GM10266 (cell line): ENCODE data around the gene SLC6A15.
A peak's percentile ranks its signal among the peaks of the same experiment; 100 is the strongest.

Experiments used
- DNase-seq: peaks from one replicate; pipeline ENCODE4 v3.0.0; 2012; ENCODE audit errors: extremely low spot score
- TF ChIP-seq, protein P1 (sequence below): IDR thresholded peaks from 2 replicates; pipeline ENCODE4 v1.5.1; 2012; ENCODE audit warnings: mild to moderate bottlenecking, low read depth; ENCODE audit not compliant: control insufficient read depth, insufficient read depth; ENCODE audit errors: missing control alignments

Gene SLC6A15

DNA sequence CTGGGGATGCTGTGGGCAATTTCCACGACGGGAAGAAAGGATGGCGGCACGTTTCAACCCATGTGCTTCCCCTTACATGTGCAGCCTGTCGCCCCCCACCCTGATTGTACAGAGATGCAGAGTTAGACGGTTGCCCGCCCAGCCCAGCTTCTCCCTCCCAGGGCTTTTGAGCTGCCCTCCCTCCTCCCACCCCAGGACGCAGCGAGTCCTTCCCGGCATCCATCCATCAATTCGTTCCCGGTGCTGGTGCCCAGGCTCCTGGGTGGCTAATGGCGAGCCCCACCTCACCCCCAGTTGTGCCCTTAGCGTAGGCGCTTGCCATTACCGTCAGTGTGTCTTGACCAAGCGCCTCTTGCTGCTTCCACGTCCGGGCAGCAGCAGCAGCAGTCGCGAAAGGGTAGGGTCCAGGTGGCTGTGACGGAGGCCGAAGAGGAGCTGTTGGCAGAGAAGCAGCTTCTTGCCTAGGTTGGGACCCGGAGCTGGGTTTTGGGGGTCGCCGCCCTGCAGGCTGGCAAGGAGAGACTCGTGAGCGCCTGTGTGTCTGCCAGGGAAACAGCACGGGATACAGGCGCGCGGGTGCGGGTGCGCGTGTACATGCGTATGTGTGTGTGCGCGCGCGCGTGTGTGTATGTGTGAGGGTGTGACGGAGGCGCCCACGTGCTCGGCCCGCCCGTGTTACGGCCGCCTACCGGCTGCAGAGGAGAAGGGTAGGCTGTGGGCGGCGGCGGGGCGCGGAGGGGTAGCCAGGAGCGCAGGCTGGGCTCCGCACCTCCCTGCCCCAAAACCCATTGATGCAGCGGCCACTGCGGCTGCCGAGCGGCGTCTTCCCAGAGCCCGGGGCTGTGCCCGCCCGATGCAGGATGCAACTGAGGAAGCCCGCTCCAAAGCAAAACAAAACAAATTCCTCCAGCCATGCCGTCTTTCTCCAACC, at the start of gene SLC6A15:
Gene SLC6A15, minus strand, starts transcription at position 602 of the 931 bp plus-strand sequence. CDS start 20,679 bp downstream, outside the sequence.
- DNase-seq = peak; percentile 12
- TF ChIP-seq, protein P1, sequence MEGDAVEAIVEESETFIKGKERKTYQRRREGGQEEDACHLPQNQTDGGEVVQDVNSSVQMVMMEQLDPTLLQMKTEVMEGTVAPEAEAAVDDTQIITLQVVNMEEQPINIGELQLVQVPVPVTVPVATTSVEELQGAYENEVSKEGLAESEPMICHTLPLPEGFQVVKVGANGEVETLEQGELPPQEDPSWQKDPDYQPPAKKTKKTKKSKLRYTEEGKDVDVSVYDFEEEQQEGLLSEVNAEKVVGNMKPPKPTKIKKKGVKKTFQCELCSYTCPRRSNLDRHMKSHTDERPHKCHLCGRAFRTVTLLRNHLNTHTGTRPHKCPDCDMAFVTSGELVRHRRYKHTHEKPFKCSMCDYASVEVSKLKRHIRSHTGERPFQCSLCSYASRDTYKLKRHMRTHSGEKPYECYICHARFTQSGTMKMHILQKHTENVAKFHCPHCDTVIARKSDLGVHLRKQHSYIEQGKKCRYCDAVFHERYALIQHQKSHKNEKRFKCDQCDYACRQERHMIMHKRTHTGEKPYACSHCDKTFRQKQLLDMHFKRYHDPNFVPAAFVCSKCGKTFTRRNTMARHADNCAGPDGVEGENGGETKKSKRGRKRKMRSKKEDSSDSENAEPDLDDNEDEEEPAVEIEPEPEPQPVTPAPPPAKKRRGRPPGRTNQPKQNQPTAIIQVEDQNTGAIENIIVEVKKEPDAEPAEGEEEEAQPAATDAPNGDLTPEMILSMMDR = no peak

DNA sequence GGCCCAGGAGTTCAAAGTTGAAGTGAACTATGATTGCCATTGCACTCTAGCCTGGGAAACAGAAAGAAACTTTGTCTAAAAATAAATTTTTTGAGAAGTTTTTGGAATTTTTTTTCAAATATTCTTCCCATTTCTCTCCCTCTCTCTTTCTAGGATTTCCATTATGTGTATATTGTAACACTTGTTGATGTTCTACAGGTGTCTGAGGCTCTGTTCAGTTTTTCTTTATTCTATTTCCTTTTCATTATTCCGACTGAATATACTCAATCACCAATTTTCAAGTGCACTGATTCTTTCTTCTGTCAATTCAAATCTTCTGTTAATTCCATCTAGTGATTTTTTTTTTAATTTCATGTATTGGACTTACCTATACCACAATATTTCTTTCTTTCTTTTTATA, 48.3 kb upstream of the SLC6A15 start:
- DNase-seq = no peak
- TF ChIP-seq, protein P1 = no peak

DNA sequence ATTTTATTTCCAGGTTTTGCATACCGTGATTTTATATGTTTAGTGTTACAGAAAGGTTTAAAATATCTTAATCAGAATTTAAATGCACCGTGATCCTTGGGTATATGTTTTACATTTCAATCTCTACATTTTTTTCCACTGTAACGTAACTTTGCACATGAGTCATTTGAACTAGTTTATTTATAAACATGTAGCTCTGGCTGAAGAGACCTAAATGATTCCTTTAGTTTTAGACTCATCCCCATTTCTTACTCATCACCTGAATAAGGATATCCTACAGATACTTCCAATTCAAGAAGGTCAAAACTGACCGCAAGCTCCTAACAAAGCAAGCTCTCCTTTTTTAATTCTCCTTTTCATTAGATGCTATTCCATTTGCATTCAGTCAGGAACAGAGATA, 42.7 kb upstream of the SLC6A15 start:
- TF ChIP-seq, protein P1 = no peak
- no peak for DNase-seq

DNA sequence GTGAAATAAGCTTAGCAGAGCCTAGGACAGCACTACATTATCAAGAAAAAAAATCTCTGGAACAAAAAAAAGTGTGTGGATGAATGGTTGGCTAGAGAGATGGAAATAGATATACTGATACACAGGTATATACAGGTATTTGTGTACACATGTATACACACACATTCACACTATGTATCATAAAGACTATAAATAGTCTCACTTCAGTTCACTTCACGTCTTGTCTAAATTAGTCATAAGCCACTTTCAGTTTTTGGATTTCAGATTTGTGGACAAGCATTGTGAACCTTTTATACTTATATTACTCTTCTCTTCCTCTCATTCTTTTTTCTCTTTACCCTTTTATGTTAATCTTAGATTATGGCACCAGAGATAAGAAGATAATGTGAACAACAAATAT, 41.8 kb upstream of the SLC6A15 start:
- DNase-seq = no peak
- TF ChIP-seq, protein P1 = no peak

DNA sequence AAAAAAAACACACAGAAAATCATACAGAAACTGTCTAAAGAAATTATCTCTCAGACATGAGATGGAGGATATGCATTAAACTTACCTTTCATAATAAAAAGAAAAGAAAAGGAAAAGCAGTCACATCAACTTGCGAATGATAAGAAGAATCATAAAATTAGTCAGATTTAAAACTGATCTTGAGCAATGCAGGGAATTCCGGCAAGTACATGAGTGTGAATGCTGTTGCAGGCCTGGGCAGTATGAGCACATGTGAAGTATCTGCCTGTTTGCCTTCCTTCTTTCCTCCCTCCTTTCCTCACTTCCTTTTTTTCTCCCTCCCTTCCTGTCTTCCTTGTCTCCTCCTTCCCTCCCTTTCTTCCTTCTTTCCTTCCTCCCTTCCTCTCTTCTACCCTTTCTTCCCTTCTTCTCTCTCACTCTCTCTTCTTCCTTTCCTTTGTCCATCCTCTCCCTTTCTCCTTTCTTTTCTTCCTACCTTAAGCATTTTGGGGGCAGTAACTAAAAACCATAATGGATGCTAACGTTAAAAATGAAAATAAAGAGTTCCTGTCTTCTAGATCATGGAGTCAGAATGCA, 38.5 kb upstream of the SLC6A15 start:
- no peak for DNase-seq
- TF ChIP-seq, protein P1 = no peak

DNA sequence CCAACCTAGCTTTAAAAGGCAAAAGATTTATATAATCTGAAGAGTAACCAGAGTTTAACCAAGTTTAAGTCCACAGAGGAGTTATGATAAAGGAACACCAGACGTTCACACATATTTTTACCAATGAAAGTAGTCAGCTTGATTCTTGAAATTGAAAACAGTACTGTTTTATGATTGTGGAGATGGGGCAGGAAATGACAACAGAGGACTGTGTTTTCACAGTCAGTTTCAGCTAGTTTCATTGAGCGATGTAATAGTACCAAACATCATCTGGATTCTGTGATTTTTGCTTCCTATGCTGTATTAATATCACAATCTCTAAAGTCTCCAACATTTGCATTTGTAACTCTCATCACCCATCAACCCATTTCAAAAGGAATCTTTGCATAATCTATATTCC, 34.2 kb upstream of the SLC6A15 start:
- no peak for DNase-seq
- TF ChIP-seq, protein P1 = no peak

DNA sequence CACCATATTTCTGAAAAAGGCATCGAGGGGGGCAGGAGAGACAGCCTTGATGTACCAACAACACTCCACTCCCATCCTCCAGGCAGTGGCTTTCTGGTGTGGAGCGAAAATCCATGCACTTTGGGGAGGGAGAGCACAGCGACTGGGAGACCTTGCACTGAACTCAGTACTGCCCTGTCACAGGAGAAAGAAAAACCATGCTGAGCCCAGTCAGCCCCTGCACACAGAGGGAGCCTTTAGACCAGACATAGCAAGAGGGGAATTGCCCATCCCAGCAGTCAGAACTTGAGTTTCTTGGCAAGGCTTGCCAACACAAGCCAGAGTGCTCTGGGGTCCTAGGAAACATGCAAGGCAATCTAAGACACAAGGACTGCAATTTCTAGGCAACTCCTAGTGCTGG, 24.8 kb upstream of the SLC6A15 start:
- TF ChIP-seq, protein P1 = no peak
- DNase-seq = no peak
